NCI-H524 (cell line): ENCODE measurements around the gene COL5A1.

ENCODE experiments used
- DNase-seq, 2 experiments: peaks; one replicate each; lab custom pipeline; 2025; lab: John Stamatoyannopoulos, UW

Gene COL5A1

DNA sequence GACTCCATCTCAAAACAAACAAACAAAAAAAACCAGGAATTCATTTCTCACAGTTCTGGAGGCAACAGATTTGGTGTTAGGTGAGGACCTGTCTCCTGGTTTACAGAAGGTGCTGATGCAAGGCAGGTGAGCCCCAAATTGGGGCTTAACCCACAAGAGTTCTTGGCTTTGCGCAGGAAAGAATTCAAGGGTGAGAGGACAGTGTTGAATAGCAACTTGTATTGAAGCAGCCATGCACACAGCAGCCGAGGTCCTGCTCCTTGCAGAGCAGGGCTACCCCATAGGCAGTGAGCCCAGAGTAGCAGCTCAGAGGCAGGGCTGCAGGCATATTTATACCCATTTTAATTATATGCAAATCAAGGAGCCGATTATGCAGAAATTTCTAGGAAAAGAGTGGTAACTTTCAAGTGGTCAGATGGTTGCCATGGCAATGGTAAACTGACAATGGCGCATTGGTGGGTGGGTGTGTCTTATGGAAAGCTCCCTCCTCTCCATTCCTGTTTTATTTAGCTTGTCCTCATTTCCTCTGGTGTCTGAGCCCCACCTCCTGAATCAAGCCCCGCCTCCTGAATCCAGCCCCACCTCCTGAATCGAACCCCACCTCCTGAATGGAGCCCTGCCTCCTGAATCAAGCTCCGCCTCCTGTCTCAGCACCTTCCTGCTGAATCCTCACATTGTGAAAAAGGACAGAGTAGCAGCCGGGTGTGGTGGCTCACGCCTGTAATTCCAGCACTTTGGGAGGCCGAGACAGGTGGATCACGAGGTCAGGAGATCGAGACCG lies 34.5 kb upstream of the COL5A1 start:
- DNase-seq, result no peak

DNA sequence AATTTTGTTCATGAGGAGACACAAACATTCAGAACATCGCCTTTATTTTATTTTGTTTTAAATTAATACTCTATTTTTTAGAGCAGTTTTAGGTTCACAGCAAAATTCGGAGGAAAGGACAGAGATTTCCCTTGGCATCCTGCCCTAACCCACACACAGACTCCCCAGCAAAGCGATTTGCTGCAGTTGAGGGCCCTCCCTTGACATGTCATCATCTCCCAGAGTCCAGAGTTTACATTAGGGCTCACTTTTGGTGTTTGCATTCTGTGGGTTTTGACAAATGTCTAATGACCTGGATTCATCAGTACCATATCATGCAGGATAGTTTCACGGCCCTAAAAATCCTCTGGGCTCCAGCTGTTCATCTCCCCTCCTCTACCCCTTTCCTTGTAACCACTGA lies 33.6 kb upstream of the COL5A1 start:
- no peak for DNase-seq

DNA sequence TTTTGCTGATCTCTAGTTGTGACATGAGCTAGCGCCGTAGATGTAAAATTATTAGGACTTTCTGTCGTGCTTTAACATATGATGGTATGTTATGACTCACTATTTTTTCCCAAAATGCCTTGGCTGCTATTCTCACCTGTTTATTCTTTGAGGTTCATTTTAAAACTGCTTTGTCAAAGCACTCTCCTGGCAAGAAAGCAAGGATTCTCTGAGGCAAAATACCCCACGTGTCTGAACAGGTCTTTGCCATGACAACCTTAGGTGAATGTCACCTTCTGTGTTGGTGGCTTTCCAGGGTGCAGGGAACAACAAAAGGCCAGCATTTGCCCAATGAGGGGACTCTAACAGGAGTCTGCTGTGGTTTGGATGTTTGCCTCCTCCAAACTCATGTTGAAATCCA lies 30.6 kb upstream of the COL5A1 start:
- DNase-seq, result no peak

DNA sequence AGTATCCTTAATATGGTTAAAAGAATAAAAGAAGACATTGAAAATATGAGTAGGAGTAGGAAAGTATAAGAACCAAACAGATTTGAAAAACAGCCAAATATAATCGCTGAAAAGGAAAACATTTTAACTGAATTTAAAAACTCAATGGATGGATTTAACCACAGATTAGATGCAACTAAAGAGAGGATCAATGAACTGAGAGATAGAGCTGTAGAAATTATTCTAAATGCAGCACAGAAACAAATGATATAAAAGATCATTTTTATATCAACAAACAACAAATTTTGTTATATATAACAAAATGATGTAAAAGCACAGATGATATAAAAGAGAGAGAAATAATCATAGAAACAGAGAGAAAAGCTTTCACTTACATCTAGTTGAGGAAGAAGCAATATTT lies 29.3 kb upstream of the COL5A1 start:
- DNase-seq, result no peak

DNA sequence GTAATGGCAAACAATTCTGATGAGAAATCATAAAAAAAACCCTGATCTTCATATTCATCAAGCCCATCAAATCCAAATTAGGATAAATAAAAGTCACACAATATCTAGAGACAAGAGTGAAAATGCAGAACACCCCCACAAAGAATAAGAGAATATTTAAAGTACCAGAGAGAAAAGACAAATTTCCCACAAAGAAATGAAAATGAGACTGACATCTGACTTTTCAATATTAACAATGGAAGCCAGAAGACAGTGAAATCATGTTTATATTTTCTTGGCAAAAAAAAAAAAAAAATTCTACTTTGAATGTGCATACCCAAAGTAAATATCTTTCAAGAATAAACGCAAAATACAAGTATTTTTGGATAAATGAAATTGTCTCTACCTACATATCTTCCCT lies 28.9 kb upstream of the COL5A1 start:
- DNase-seq, result no peak

DNA sequence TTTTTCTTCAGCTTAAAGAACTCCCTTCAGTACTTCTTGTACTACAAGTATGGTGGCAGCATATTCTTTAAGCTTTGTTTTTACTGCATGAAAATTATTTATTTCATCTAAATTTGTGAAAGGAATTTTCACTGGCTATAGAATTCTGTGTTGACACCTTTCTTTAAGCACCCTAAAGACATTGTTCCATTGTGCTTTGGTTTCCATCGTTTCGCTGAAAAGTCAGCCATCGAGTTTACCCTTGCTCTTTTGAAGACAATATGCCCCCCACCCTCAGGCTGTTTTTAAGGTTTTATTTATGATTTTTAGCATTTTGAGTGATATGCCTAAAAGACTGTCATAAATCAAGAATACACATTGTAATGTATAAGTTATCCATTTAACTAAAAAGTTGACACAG lies 27.3 kb upstream of the COL5A1 start:
- DNase-seq, result no peak

DNA sequence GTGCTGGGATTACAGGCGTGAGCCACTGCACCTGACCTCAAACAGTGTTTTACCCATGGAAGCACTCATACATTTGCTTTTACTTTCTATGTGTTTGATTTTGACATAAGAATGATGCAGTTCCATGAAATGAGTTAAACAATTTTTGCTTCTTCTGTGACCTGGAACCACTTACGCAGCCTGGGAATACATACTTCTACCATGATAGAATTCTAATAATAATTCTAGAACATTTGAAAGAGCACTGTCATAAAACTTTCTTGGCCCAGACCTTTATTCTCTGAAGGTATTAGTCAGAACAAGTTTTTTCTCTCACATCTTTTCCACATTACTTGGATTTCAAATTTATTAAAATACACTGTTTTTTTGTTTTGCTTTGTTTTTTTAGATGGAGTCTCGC lies 25.3 kb upstream of the COL5A1 start:
- no peak for DNase-seq

DNA sequence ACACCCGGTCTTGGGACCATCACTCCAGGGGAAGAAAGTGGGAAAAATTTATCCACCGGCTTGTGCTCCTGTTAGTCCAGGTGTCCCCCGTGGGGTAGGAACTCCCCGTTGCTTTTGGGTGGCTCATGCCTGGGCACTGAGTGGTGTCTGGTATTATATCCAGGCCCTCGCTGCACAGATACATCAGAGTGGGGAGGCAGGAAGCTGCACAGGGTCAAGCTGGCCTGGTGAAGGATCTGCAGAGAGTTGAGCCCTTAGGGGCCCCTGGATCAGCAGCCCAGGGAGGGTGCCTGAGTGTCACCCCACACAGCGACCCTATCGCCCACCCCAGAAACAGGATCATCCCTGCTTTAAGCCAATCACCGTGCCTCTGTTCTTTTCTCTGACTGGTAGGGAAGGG lies 24.4 kb upstream of the COL5A1 start:
- no peak for DNase-seq

DNA sequence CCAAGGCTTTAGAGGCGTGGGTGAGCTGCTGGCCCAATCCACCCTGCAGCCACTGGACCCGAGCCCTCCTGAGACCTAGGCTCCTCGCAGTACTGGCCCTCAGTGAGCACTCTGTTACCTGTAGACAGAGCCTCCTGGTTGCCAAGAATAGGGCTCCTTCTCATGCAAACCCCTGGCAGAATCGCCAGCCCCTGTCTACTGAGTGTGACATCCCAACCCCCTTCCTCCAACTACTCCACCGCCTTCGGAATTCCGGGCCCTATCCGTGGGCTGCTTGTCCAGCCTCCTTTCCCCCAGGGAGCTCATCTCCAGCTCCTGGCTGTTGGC lies 23.8 kb upstream of the COL5A1 start:
- no peak for DNase-seq

DNA sequence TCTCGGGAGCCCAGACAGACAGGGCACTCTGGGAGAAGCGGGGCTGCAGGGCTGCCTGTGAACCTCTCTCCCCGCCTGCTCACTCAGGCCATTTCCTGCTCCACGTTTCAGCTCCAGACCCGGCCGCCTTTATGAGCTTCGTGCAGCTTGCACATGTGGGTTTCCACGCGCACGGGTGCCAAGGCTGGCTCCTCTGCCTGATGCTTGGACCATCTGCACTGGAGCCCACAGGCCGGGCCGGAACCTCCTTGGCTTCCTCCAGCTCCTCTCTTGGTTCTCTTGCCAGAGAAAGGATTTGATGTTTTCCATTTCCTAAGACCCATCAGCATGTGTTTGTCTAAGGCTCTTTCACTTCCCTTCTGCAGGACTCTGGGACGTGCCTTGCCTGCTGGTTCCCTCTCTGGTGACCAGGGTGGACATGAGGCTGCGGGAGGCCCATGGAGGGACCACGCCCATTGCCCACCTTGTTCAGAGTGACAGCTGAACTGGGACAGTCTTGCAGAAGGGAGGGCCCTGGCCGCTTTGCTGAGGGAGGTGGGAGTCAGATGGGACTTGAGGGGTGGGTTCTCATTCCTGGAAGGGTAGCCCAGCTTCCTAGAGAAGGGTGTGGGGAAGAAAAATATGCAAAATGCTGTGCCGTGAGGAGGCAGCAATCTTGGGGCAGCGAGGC lies 23.3 kb upstream of the COL5A1 start:
- no peak for DNase-seq

DNA sequence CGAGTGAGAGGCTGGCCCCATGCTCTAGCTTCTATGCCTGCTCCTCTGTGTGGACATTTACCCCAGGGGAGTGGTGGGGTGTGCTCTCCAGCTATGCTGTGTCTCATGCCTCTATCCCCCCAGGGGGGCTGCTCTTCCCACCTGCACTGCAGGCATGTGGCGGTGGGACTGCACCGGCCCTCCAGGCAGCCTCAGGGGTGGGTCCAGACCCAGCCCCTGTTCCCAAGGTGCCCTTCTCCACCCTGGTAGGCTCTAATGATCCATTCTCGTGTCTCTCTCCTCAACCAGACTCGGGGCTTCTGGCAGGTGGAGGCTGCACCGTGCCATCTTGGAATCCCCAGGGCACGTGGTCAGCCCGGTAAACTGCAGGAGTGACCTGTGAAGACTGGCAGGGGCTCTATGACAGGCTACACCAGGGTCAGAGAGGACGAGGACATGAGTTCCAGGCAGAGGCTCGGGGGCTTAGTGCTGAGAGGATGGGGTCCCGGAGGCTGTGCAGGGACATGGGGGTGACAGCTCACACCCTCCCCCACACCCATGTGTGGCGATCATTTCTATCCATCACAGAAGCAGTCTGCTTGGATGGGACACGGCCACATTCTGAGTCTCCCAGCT lies 22.7 kb upstream of the COL5A1 start:
- DNase-seq, result no peak

DNA sequence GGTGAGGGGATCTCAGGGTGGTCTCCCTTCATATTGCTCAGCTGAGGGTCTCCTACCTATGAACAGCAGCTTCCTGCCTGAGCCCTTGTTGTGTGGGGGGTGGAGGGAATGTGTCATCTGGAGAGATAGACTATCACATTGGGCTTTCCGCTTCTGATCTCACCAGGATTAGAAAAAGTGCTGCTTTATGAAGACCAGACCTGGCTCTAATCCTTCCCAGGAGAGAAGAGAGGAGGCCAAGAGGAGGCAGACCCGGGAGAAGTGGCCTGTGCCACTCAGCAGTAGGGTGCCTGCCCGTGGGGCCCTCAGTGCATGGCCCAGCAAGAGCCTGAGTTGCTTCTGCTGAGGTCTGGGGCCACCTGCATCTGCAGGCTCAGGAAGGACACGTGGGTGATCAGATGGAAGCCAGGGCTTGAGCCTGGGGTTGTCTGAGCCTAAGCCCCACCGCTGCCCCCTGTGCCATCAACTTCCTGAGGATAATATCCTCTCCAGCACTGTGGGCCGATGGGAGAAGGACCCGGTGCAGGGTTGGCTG lies 22.1 kb upstream of the COL5A1 start:
- DNase-seq, result no peak

DNA sequence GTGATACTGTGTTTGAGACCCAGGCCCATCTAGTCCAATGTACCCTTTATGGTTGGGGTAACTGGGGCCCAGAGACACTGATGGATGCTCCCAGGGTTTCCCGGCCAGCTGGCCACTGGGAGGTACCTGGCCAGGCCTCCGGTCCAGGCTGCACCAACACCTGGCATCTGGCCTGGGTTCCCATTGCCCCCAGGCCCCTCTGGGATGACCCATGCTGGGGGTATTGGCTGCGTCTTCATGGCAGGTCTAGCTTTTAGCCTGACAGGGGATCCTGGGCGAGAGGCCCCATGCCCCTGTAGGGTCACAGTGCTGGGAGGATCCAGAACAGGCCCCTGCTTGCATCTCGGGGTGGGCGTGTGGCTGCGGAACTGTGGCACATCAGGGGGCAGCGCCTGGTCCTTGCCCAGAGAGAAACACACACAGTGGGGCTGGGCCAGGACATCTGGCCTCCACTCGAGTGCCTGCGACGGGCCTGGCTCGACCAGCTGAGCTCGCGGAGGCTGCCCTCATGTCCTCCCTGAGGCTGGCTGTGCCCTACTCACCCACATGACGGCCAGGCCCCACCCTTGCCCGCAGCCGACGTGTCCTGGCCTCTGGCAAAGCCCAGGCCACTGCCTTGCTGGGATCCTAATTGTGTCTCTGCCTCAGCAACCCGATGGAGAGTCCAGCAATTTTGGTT lies 21.5 kb upstream of the COL5A1 start:
- no peak for DNase-seq

DNA sequence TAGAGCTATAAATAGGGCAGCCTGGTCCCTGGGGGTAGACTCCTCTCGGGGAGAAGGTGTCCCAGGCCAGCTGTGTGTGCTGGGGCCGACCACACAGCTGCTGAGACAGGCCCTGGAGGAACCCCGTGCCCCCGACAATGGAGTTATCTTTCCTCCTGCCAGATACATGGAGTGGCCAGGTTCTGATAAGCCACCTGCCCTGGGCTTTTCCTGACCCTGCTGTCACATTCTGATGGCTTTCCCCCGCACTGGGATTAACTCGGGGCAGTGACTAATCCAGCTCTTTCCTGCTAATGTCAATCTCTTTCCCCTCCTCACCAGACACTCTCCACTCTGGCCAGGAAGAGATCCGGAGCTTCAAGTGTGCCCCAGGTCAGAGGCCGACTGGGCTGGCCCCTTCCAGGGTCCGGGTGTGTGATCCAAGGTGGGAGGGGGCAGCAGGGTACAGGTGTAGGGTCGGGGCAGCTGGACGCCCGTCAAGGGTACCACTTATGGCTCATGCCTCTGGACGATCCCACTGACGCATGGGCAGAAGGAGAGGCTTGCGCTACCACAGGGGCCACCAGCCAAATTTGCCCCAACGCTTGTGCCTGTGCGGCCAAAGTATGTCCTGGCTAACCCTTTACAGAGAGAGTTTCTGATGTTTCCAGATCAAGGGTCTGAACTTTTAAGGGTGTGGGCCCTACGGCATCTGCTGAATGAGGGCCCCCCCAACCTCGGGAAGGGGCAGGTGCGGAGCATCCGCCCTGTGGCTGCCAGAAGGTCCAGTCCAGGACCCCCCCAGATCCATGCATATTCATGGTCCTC lies 20.6 kb upstream of the COL5A1 start:
- DNase-seq, result no peak

DNA sequence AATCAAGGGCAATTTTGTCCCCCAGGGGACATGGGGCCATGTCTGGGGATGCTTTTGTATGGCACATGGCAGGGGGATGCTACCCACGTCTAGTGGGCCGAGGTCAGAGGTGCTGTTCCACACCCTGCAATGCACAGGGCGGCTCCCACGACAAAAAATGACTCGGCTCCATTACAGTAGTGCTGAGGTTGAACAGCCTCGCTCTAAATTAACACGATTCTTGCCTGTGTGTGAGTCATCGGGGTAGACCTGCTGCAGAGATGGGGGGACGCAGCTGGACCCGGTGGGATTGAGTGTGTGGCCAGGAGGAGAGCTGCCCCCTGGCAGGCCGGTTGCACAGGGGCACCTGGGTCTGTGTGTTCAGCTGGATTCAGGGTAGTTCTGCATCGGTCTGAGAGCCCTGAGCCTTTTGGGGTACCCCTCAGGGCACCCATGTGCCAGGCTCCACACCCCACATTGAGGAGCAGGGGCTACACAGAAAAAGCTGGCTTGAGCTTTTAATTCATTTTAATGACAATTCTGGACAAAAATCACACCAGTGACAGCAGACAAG lies 20.0 kb upstream of the COL5A1 start:
- DNase-seq, result no peak

DNA sequence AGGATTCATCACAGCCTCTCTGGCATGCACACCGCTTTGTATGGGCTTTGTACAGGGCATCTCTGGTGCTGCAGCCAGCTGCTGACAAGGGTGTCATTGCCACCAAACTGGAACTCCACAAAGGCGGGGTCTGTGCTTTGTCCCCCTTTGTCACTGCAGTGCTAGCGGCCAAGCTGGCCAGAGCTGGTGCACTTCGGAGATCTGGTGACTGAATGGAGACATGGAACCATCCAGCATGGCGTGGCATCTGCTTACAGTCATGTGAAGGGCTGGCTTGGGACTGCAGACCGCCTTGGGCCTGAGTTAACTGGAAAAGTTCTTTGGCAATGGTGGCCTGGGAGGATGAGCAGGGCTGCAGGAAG lies 18.7 kb upstream of the COL5A1 start:
- DNase-seq, result no peak

DNA sequence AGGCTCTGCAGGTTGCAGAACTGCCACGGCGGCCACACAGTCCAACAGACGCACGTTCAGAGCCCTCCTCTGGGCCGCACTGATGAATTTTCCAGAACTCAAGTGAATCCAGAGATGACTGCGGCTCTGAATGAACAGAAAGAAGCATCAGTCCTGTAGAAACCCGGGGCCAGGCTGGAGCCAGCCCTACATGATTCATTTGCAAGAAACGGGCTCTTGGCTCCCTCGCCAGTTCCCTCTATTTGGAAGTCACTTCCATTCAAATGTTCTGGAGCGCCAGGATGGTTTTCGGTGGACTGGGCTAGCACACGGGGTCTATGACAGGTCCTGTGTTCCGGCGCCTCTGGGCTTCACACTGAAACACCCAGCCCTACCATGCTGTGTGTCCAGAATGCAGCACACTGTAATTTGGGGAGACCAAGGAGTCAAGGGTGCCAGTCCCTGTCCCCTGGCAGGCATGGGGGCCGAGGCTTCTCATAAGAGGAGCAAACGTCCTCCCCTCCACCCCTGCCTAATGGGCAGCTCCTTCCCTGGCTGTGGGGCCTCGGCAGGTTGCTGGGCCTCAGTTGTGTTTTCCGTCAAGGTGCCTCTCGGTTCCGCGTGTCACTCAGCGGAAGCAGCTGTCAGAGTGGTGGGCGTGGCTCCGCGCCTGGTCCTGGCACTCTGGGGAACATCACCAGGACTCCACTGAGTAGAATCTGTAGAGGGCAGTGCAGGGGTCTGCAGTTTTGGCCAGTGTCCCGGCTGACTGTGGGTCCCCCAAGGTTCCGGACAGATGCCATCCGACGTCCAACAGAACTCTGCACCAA lies 18.1 kb upstream of the COL5A1 start:
- DNase-seq, result no peak

DNA sequence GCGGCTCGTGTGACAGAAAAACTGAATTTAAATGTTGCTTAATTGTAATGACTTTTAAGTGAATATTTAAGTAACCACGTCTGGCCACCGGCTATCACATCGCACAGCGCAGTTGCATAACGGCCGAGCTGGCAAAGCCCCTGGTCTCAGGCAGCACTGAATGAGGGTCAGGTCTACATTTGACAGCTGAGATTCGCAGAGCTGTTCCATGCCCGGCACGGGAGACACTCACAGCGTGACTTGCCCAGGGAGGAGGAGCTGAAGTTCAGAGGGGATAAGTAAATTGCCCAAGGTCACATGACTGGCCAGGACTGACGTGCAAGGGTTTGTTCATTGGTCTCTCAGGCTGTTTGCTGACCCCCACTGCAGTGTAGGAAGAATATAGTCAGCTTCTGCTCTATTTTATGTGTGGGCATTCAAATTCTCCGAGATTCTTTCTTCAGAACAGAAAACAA lies 17.4 kb upstream of the COL5A1 start:
- no peak for DNase-seq

DNA sequence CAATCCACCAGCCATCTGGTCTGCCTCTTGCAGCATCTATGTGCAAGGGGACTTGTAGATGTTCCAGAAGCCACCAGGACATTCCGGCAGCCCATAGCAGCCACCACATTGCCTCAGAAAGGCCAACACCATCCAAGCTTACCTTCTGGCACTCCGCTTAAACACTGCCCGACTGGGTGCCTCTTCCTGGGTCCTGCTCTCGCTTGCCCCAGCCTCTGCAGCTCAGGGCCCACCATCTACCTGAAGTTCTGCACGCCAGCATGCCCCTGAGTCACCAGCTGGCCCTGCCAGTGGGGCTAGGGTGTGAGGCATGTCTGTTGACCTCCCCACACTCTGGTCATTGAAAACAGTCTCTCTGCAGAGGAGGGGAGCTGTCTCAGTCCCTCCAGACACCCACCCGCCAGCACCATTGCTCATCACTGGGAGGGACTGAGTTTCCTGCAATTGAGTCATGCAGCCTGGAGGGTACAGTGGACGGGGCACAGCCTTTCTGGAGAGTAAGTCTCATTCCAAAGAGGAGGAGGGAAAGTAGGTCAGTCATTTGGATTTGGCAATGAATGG lies 16.9 kb upstream of the COL5A1 start:
- DNase-seq, result no peak

DNA sequence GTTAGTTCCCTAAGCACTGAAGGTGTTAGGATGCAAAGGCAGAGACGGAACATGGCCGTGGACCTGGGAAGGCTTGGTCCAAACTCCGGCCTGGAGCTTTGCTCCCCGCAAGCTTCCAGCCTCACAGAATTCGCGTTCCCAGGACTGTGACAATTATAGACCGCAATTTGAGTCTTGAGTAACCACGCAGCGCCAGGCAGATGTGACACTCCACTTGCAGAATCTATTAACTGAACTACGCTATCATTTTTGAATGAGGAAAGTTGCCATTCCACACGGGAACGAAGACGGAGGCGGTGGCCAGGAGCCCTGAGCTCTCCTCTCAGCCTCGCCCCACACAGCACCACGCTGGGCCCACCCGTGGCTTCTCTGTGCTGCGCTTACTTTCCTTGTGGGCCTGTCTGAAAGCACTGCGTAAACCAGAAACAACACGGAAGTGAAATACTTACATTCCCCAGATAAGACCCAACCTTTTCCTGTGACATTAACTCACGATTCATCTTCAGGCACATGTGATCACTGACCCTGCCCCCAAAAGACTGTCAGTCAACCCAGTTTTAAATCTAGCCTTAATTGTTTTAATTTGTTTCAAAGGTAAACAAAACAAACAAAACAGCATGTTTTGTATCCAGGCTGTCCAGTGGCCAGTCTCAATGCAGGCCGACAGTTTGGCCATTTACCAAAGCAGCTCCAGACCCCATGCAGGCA lies 16.1 kb upstream of the COL5A1 start:
- no peak for DNase-seq
